AG20443 (cell line): ENCODE data around the gene CTRB2.

Experiments
- DNase-seq: peaks from one replicate; pipeline ENCODE4 v3.0.0; 2012; ENCODE audit warnings: low spot score, mixed read lengths

CTRB2 gene

DNA sequence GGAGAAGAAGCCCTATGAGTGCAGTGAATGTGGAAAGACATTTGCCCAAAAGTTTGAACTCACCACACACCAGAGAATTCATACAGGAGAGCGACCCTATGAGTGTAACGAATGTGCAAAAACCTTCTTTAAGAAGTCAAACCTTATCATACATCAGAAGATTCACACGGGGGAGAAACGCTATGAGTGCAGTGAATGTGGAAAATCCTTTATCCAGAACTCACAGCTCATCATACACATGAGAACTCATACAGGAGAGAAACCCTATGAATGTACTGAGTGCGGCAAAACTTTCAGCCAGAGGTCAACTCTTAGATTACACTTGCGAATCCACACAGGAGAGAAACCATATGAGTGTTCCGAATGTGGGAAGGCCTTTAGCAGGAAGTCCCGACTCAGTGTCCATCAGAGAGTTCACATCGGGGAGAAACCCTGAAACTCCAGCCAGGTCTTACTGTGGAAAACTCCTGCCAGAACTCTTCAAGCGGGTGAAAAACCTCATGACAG lies 37.0 kb downstream of the CTRB2 start:
- no peak for DNase-seq

DNA sequence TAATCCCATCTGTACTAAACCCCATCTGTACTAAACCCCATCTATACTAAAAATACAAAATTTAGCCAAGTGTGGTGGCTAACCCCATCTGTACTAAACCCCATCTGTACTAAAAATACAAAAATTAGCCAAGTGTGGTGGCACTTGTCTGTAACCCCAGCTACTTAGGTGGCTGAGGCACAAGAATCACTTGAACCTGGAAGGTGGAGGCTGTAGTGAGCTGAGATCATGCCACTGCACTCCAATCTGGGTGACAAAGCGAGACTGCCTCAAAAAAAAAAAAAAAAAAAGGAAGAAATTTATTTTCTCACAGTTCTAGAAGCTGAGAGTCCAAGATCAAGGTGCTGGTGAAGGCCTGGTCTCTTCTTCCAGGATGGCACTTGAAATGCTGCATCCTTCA lies 46.6 kb downstream of the CTRB2 start:
- DNase-seq, result no peak
